ENCODE results near the gene ARL5C.

The ARL5C gene

GRCh38 chr17:39166437-39167335 is 725 bp upstream of the ARL5C start:
- TF ChIP-seq CTCF (IDR thresholded peaks at IDR 0.05; ENCODE audit: control extremely low read depth, extremely low read depth, low read depth, missing control alignments) = no peak
- CTCF ChIA-PET = interaction anchor here (1.1 to 8.2 kb wide), 7 partner anchors 9 to 455 kb away, joined by 3 to 107 read pairs (median 13); no protein-coding TSS in a partner anchor
- DNase-seq (ENCODE audit: extremely low spot score) = no peak
- POLR2A ChIA-PET = no interaction called here

GRCh38 chr17:39165178-39165840 is 652 bp downstream of the ARL5C start:
- POLR2A ChIA-PET = no interaction called here
- CTCF ChIA-PET = interaction anchor here (0.6 to 8.2 kb wide), 46 partner anchors 9 to 751 kb away, joined by 3 to 107 read pairs (median 4); partner anchors contain the start of genes CACNB1, PLXDC1, RPL19 and STAC2
- no peak for TF ChIP-seq CTCF (IDR thresholded peaks at IDR 0.05; ENCODE audit: control extremely low read depth, extremely low read depth, low read depth, missing control alignments)
- no peak for DNase-seq (ENCODE audit: extremely low spot score)

GRCh38 chr17:39164675-39165143 is 1.3 kb downstream of the ARL5C start:
- peak; percentile 75 for TF ChIP-seq CTCF (IDR thresholded peaks at IDR 0.05; ENCODE audit: control extremely low read depth, extremely low read depth, low read depth, missing control alignments)
- peak; percentile 97 for DNase-seq (ENCODE audit: extremely low spot score)
- CTCF ChIA-PET = interaction anchor here (0.6 to 8.2 kb wide), 48 partner anchors 9 to 750 kb away, joined by 3 to 107 read pairs (median 4); partner anchors contain the start of genes CACNB1, PLXDC1, RPL19 and STAC2
- POLR2A ChIA-PET = no interaction called here

GRCh38 chr17:39161962-39162361 is 4.0 kb downstream of the ARL5C start:
- POLR2A ChIA-PET = no interaction called here
- no peak for DNase-seq (ENCODE audit: extremely low spot score)
- TF ChIP-seq CTCF (IDR thresholded peaks at IDR 0.05; ENCODE audit: control extremely low read depth, extremely low read depth, low read depth, missing control alignments) = no peak
- CTCF ChIA-PET = interaction anchor here (1.2 to 1.5 kb wide), 3 partner anchors 8 to 38 kb away, joined by 3 to 7 read pairs (median 6); no protein-coding TSS in a partner anchor

GRCh38 chr17:39158623-39159022 is 7.3 kb downstream of the ARL5C start:
- CTCF ChIA-PET = interaction anchor here (1.3 to 1.6 kb wide), 2 partner anchors 16 to 176 kb away, joined by 6 read pairs; no protein-coding TSS in a partner anchor

More at GRCh38 chr17:39158623-39159022, 7.3 kb downstream of the ARL5C start:
- TF ChIP-seq CTCF (IDR thresholded peaks at IDR 0.05; ENCODE audit: control extremely low read depth, extremely low read depth, low read depth, missing control alignments) = no peak
- no peak for DNase-seq (ENCODE audit: extremely low spot score)
- POLR2A ChIA-PET = no interaction called here

Measured in GM10248 (cell line).